ENCODE measurements around the gene KCNQ4.
A peak's percentile ranks its signal among the peaks of the same experiment; 100 is the strongest.

Gene KCNQ4

GRCh38 chr1:40853885-40854170, 70.2 kb downstream of the KCNQ4 start:
- no peaks in the 10 kb centered on the region for H3K36me3 ChIP-seq (ENCODE audit: control insufficient read depth, insufficient read depth, low read length)
- no peak overlapping the region for H2AK5ac ChIP-seq (ENCODE audit: low read length)
- no peaks in the 10 kb centered on the region for H3K4me1 ChIP-seq (ENCODE audit: control insufficient read depth, low read depth, low read length)
- H3K9ac ChIP-seq (ENCODE audit: low read length): no peak overlapping the region
- H3K4me3 ChIP-seq (ENCODE audit: low read length): no peak overlapping the region
- H3K4me2 ChIP-seq (ENCODE audit: low read length): no peak overlapping the region
- no peak overlapping the region for H2BK5ac ChIP-seq (ENCODE audit: low read length)
- no peak overlapping the region for H2BK15ac ChIP-seq (replicated peaks; ENCODE audit: low read depth)
- no peaks in the 10 kb centered on the region for H3K79me2 ChIP-seq (ENCODE audit: control insufficient read depth, insufficient read depth, low read length)
- no peak overlapping the region for H2BK120ac ChIP-seq (ENCODE audit: low read depth, low read length)
- no peak for DNase-seq
- no peak overlapping the region for H3K56ac ChIP-seq (ENCODE audit: low read length)
- H4K8ac ChIP-seq (ENCODE audit: low read depth, low read length): no peak overlapping the region
- no peaks in the 10 kb centered on the region for H3K27me3 ChIP-seq (ENCODE audit: insufficient read depth, low read length, poor library complexity)
- H3K4ac ChIP-seq (ENCODE audit: low read depth, low read length): no peak overlapping the region
- H3K18ac ChIP-seq (ENCODE audit: low read length): no peak overlapping the region
- no peak overlapping the region for H3K27ac ChIP-seq (ENCODE audit: low read depth, low read length)
- no CpG with 5 or more reads among the region's 5 CpGs for WGBS (ENCODE audit: extremely low coverage, insufficient coverage, low lambda C conversion rate)
- H3K23ac ChIP-seq (ENCODE audit: low read length): no peak overlapping the region
- H4K5ac ChIP-seq (ENCODE audit: low read length): no peak overlapping the region
- no peaks in the 10 kb centered on the region for H3K79me1 ChIP-seq (ENCODE audit: low read length)

- H2BK120ac ChIP-seq (ENCODE audit: low read depth, low read length): no peak overlapping the region
- no peak overlapping the region for H3K27ac ChIP-seq (ENCODE audit: low read depth, low read length)
- no peaks in the 10 kb centered on the region for H3K79me1 ChIP-seq (ENCODE audit: low read length)
- H3K18ac ChIP-seq (ENCODE audit: low read length): no peak overlapping the region
- H3K79me2 ChIP-seq (ENCODE audit: control insufficient read depth, insufficient read depth, low read length): no peaks in the 10 kb centered on the region
- H2AK5ac ChIP-seq (ENCODE audit: low read length): no peak overlapping the region
- no peaks in the 10 kb centered on the region for H3K36me3 ChIP-seq (ENCODE audit: control insufficient read depth, insufficient read depth, low read length)
- no peak overlapping the region for H2BK5ac ChIP-seq (ENCODE audit: low read length)
- no peaks in the 10 kb centered on the region for H3K27me3 ChIP-seq (ENCODE audit: insufficient read depth, low read length, poor library complexity)
- no peak overlapping the region for H3K9ac ChIP-seq (ENCODE audit: low read length)
- H3K4ac ChIP-seq (ENCODE audit: low read depth, low read length): no peak overlapping the region
- no peak overlapping the region for H3K4me2 ChIP-seq (ENCODE audit: low read length)
- no peak overlapping the region for H4K5ac ChIP-seq (ENCODE audit: low read length)
- H3K23ac ChIP-seq (ENCODE audit: low read length): no peak overlapping the region
- peak; percentile 58 for DNase-seq
- no CpG with 5 or more reads among the region's 6 CpGs for WGBS (ENCODE audit: extremely low coverage, insufficient coverage, low lambda C conversion rate)
- no peak overlapping the region for H4K8ac ChIP-seq (ENCODE audit: low read depth, low read length)
- no peak overlapping the region for H2BK15ac ChIP-seq (replicated peaks; ENCODE audit: low read depth)
- no peaks in the 10 kb centered on the region for H3K4me1 ChIP-seq (ENCODE audit: control insufficient read depth, low read depth, low read length)
- no peak overlapping the region for H3K4me3 ChIP-seq (ENCODE audit: low read length)
- H3K56ac ChIP-seq (ENCODE audit: low read length): no peak overlapping the region
Observed at GRCh38 chr1:40855513-40855912, 71.9 kb downstream of the KCNQ4 start.

- Histone ChIP-seq H3K4me2 (ENCODE audit: low read length) (no peak overlapping the region), H4K8ac (ENCODE audit: low read depth, low read length) (no peak overlapping the region), H3K56ac (ENCODE audit: low read length) (no peak overlapping the region), H2BK120ac (ENCODE audit: low read depth, low read length) (no peak overlapping the region), H3K27ac (ENCODE audit: low read depth, low read length) (no peak overlapping the region), H3K4me1 (ENCODE audit: control insufficient read depth, low read depth, low read length) (no peaks in the 10 kb centered on the region), H2BK15ac (replicated peaks; ENCODE audit: low read depth) (no peak overlapping the region), H3K9ac (ENCODE audit: low read length) (no peak overlapping the region), H3K79me2 (ENCODE audit: control insufficient read depth, insufficient read depth, low read length) (no peaks in the 10 kb centered on the region), H3K18ac (ENCODE audit: low read length) (no peak overlapping the region), H4K5ac (ENCODE audit: low read length) (no peak overlapping the region), H2AK5ac (ENCODE audit: low read length) (no peak overlapping the region), H3K79me1 (ENCODE audit: low read length) (no peaks in the 10 kb centered on the region), H3K27me3 (ENCODE audit: insufficient read depth, low read length, poor library complexity) (peaks cover 2% of the 10 kb centered on the region), H3K4ac (ENCODE audit: low read depth, low read length) (no peak overlapping the region), H3K23ac (ENCODE audit: low read length) (no peak overlapping the region), H2BK5ac (ENCODE audit: low read length) (no peak overlapping the region), H3K4me3 (ENCODE audit: low read length) (no peak overlapping the region), H3K36me3 (ENCODE audit: control insufficient read depth, insufficient read depth, low read length) (no peaks in the 10 kb centered on the region)
- DNase-seq: no peak
- WGBS (ENCODE audit: extremely low coverage, insufficient coverage, low lambda C conversion rate): no CpG with 5 or more reads among the region's 3 CpGs
Observed at GRCh38 chr1:40856116-40856515, 72.5 kb downstream of the KCNQ4 start.

GRCh38 chr1:40856656-40857302, 73.2 kb downstream of the KCNQ4 start:
- WGBS (ENCODE audit: extremely low coverage, insufficient coverage, low lambda C conversion rate): no CpG with 5 or more reads among the region's 9 CpGs

GRCh38 chr1:40857737-40858136, 74.2 kb downstream of the KCNQ4 start:
- no CpG with 5 or more reads among the region's 2 CpGs for WGBS (ENCODE audit: extremely low coverage, insufficient coverage, low lambda C conversion rate)
- no peak overlapping the region for H3K9ac ChIP-seq (ENCODE audit: low read length)
- no peak overlapping the region for H2BK5ac ChIP-seq (ENCODE audit: low read length)
- no peak overlapping the region for H3K4me3 ChIP-seq (ENCODE audit: low read length)
- H3K36me3 ChIP-seq (ENCODE audit: control insufficient read depth, insufficient read depth, low read length): no peaks in the 10 kb centered on the region
- no peak overlapping the region for H2BK120ac ChIP-seq (ENCODE audit: low read depth, low read length)
- peaks cover 4% of the 10 kb centered on the region for H3K27me3 ChIP-seq (ENCODE audit: insufficient read depth, low read length, poor library complexity)
- H3K18ac ChIP-seq (ENCODE audit: low read length): no peak overlapping the region
- no peak overlapping the region for H2AK5ac ChIP-seq (ENCODE audit: low read length)
- H3K4me1 ChIP-seq (ENCODE audit: control insufficient read depth, low read depth, low read length): no peaks in the 10 kb centered on the region
- no peak overlapping the region for H4K8ac ChIP-seq (ENCODE audit: low read depth, low read length)
- H3K79me1 ChIP-seq (ENCODE audit: low read length): no peaks in the 10 kb centered on the region
- no peak overlapping the region for H3K27ac ChIP-seq (ENCODE audit: low read depth, low read length)
- H3K4me2 ChIP-seq (ENCODE audit: low read length): no peak overlapping the region
- no peak overlapping the region for H3K4ac ChIP-seq (ENCODE audit: low read depth, low read length)
- H4K5ac ChIP-seq (ENCODE audit: low read length): no peak overlapping the region
- H3K56ac ChIP-seq (ENCODE audit: low read length): no peak overlapping the region
- H3K23ac ChIP-seq (ENCODE audit: low read length): no peak overlapping the region
- no peak for DNase-seq
- no peak overlapping the region for H2BK15ac ChIP-seq (replicated peaks; ENCODE audit: low read depth)
- no peaks in the 10 kb centered on the region for H3K79me2 ChIP-seq (ENCODE audit: control insufficient read depth, insufficient read depth, low read length)

More at GRCh38 chr1:40856656-40857302, 73.2 kb downstream of the KCNQ4 start:
- no peaks in the 10 kb centered on the region for H3K79me1 ChIP-seq (ENCODE audit: low read length)
- no peaks in the 10 kb centered on the region for H3K4me1 ChIP-seq (ENCODE audit: control insufficient read depth, low read depth, low read length)
- no peak overlapping the region for H2BK120ac ChIP-seq (ENCODE audit: low read depth, low read length)
- no peak overlapping the region for H3K18ac ChIP-seq (ENCODE audit: low read length)
- peaks cover 4% of the 10 kb centered on the region for H3K27me3 ChIP-seq (ENCODE audit: insufficient read depth, low read length, poor library complexity)
- no peak overlapping the region for H2BK15ac ChIP-seq (replicated peaks; ENCODE audit: low read depth)
- no peak overlapping the region for H3K4ac ChIP-seq (ENCODE audit: low read depth, low read length)
- no peak overlapping the region for H4K8ac ChIP-seq (ENCODE audit: low read depth, low read length)
- H3K36me3 ChIP-seq (ENCODE audit: control insufficient read depth, insufficient read depth, low read length): no peaks in the 10 kb centered on the region
- no peak overlapping the region for H3K23ac ChIP-seq (ENCODE audit: low read length)
- no peak overlapping the region for H3K56ac ChIP-seq (ENCODE audit: low read length)
- H3K4me3 ChIP-seq (ENCODE audit: low read length): no peak overlapping the region
- H4K5ac ChIP-seq (ENCODE audit: low read length): no peak overlapping the region
- no peak overlapping the region for H3K27ac ChIP-seq (ENCODE audit: low read depth, low read length)
- no peak overlapping the region for H3K4me2 ChIP-seq (ENCODE audit: low read length)
- H2BK5ac ChIP-seq (ENCODE audit: low read length): no peak overlapping the region
- H3K9ac ChIP-seq (ENCODE audit: low read length): no peak overlapping the region
- H3K79me2 ChIP-seq (ENCODE audit: control insufficient read depth, insufficient read depth, low read length): no peaks in the 10 kb centered on the region
- H2AK5ac ChIP-seq (ENCODE audit: low read length): no peak overlapping the region
- DNase-seq: no peak

GRCh38 chr1:40858856-40859416, 75.3 kb downstream of the KCNQ4 start:
- Histone ChIP-seq H3K27ac (ENCODE audit: low read depth, low read length) (no peak overlapping the region), H3K18ac (ENCODE audit: low read length) (no peak overlapping the region), H4K5ac (ENCODE audit: low read length) (no peak overlapping the region), H3K79me2 (ENCODE audit: control insufficient read depth, insufficient read depth, low read length) (no peaks in the 10 kb centered on the region), H3K23ac (ENCODE audit: low read length) (no peak overlapping the region), H3K9ac (ENCODE audit: low read length) (no peak overlapping the region), H3K4me2 (ENCODE audit: low read length) (no peak overlapping the region), H3K4me1 (ENCODE audit: control insufficient read depth, low read depth, low read length) (peaks cover 2% of the 10 kb centered on the region), H3K56ac (ENCODE audit: low read length) (no peak overlapping the region), H3K36me3 (ENCODE audit: control insufficient read depth, insufficient read depth, low read length) (no peaks in the 10 kb centered on the region), H4K8ac (ENCODE audit: low read depth, low read length) (no peak overlapping the region), H3K79me1 (ENCODE audit: low read length) (no peaks in the 10 kb centered on the region), H2BK15ac (replicated peaks; ENCODE audit: low read depth) (no peak overlapping the region), H3K27me3 (ENCODE audit: insufficient read depth, low read length, poor library complexity) (peaks cover 4% of the 10 kb centered on the region), H2BK120ac (ENCODE audit: low read depth, low read length) (no peak overlapping the region), H3K4ac (ENCODE audit: low read depth, low read length) (no peak overlapping the region), H3K4me3 (ENCODE audit: low read length) (no peak overlapping the region), H2AK5ac (ENCODE audit: low read length) (no peak overlapping the region), H2BK5ac (ENCODE audit: low read length) (no peak overlapping the region)
- WGBS (ENCODE audit: extremely low coverage, insufficient coverage, low lambda C conversion rate): no CpG with 5 or more reads among the region's 4 CpGs
- DNase-seq: no peak
